ENCODE measurements around the gene CFAP157.
"Not testable (repeated sequence)": the region's sequence is repeated elsewhere in the genome, so short reads cannot be mapped to it uniquely, and the experiment has no call there.

CFAP157 gene

DNA sequence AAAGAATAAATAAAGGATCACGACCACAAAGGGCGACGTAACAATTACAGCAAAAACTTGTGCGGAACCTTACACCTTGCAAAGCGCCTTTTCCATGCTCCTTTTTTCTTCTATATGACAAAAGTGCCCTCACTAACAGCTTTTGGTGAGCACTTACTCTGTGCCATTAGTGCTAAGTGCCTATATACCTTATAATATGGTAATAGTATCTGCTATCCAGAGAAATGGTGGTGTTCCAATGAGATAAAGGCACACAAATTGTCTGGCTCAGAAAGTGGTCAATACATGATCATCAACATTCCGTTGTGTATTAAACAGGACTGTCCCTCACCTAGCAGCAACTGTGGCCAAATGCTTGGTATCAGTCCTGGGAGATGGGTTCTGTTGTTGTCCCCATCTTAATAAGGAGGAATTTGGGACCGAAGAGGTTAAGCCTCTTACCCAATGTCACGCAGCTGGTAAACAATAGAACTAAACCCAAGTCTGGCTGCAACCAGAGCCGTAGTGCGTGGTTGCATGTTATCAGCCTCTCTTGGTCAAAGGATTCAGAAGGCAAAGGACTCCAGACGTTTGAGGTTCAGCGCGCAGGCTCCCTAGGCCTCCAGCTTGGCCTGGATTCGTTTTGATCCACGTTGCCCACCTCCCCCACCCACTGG is 28.9 kb downstream of the CFAP157 start:
- DNase-seq, result no peak

DNA sequence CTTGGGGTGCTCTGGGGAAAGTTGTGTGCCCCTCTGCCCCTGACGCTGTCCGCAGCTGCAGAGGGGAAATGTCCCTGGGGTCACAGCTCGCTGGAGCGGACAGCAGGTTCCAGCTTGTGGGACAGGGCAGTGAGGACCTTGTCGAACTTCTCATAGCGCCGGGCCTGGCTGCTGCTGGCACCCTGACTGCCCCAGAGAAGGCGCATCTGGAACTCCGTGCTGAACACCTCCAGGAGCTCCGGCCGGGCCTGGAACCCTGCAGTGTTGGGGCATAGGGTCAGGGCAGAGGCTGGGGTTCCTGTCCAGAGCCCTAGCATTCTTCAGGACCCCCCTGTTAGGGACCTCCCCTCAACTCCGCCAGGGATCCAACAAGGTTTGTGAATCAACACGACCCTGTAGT is 31.9 kb downstream of the CFAP157 start:
- DNase-seq, result no peak

DNA sequence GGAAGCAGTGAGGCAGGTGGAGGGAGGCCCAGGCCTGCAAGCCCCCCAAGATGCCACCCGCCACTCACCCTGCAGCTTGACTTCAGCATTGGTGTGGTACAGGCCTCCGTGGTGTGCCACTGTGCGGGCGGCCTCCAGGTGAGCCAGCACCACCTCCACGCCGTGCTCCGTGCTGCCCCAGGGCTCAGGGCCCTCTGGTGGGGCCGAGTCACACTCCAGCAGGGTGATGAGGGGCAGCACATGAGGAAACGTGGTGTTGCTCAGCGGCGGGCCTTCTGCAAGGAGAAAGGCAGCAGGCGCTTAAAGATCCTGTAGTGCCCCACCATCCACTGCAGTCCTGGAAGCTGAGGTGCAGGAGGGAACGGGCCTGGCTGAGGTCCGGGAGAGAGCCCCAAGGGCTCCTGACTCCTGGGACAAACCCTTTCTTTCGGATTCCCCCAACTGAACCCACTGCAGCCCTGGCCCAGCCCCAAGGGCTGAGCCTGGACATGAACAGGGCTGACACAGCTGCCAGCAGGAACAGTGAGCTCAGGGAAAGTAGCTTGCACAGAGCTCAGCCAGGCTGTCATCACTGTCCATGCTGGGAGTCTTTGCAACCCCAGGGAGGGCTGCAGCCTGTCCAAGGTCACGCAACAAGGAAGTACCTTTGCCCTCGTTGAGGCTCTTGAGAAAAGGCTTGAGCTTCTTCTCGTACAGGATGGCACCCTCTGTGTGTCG is 33.0 kb downstream of the CFAP157 start:
- DNase-seq, result no peak

DNA sequence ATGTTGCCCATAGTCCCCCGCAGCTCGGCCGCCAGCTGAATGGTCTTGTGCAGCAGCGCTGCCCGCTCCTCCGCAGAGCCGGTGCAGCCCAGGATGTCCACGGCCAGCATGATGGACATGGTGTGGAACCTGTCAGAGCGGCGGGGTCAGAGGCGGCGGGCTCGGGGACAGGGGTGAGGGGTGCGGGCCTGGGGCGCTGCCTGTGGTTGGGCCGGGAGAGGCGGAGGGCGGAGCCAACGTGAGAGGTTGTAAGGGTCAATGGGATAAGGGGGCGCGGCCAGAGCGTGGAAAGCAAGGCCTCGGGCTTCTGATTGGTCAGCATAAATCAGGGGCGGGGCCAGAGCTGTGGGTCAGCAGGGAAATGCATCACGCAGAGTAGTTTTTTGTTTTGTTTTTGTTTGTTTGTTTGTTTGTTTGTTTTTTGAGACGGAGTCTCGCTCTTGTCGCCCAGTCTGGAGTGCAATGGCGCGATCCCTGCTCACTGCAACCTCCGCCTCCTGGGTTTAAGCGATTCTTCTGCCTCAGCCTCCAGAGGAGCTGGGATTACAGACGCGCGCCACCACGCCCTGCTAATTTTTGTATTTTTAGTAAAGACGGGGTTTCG is 35.1 kb downstream of the CFAP157 start:
- peak; percentile 80 for DNase-seq

DNA sequence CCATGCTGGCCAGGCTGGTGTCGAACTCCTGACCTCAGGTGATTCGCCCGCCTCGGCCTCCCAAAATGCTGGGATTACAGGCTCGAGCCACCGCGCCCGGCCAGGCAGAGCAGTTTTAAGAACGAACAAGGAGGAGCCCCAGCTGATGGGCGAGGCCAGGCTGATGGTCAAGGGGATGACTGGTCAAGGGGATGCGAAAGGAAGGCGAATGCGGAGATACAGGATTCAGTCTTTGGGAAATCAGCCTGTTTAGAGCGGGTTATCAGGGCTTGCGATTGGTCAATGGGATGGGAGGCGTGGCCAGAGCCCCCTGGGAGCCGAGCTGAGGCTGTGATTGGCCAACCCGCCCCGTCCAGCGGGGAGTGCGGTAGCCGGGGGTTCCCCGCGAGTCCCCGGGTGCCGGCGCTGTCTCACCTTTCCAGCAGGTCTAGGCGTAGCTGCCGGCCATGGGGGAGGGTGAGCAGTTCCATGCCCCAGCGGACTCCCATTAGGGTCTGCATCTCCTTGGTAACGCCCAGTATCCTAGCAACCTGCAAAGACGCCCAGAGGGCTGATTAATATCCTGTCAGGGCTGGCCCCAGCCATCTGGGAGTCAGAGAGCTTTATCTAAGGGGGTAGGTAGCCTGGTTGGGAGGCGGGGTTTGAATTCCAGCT is 35.8 kb downstream of the CFAP157 start:
- peak; percentile 84 for DNase-seq

DNA sequence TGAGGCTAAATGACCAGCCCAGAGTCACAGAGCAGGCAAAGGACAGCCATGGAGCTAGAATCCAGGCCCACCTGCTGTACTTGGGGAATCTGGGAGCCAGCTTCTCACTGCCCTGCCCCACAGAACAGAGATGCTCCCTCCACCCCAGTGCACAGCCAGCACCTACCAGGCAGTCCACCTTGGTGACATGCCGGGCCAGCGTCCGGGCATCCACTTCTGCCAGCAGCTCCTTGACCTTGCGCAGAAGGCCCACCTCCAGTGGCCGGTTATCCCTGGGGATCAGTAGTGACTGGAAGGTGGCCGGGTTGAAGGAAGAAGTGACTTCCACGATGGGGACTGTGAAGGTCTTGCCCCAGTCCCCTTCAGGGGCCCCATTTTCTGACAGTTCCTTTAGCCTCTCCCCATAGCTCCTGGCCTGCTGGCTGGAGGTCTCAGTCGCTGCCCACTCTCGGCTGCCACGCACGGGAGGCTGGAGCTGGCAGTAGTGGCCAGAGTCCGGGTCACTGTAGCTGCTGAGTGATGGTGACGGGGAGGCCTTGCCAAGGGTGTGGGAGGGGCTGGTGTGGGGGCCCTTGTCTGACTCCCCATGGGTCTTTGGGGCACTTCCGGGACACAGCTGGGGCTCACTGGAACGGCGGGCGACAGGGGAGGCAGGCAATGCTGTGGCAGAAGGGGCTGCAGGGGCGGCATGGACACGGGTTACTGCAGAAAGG is 37.8 kb downstream of the CFAP157 start:
- DNase-seq, result no peak

DNA sequence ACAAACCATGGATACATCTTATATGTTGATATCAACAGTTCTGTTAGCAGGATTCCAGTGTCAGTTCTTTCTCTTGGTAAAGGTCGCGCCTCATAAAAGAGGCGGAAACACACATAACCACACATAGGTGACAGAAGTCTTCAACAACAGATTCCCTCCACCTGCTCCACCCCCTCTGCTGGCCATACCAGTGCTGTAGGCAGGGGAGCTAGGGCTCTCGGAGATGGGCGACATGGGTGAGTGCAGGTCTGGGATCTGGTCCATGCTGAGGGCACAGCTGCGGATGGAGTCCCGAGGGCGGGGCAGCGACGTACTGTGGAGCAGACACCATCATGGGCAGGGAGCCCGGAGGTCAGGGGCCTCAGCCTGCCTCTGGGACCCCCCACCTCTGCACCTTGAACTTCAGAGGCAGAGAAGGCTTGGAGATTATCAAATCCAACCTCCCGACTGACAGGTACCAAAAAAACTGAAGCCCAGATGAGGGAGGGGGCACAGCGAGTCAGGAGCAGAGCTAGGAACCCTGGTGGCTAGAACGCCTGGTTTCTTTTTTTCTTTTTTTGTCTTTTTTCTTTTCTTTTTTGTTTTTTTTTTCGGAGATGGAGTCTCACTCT is 40.3 kb downstream of the CFAP157 start:
- no peak for DNase-seq

DNA sequence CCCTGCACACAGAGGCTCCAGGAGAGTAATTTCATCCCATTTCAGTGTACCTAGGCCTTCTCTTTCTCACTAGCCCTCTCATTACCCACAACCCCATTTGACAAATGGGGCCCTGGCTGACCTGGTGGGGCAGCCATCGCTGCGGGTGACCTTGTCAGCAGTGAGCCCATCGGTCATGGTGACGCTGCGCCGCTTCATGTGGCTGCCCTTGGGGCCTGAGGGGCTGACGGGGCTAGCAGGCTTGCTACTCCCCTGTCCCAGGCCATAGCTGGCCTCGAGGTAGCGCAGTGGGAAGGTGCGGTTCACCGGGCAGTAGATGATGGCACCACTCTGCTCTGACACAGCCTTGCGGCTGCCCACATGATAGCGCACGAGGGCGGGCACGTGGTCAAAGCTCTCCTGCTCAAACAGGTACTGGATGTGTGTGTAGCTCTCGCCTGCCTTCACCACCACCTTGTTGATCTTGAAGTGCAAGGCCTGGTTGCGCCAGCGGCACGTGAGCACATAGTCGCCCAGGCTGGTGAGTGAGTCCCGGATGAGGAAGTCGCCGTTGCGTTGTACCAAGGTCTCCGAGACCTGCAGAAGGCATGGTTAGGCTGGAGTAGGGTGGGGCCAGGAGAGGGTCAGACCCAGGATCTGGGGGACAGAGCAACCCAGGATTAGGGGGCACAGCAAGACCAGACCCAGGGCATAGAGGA is 42.5 kb downstream of the CFAP157 start:
- DNase-seq, result no peak

DNA sequence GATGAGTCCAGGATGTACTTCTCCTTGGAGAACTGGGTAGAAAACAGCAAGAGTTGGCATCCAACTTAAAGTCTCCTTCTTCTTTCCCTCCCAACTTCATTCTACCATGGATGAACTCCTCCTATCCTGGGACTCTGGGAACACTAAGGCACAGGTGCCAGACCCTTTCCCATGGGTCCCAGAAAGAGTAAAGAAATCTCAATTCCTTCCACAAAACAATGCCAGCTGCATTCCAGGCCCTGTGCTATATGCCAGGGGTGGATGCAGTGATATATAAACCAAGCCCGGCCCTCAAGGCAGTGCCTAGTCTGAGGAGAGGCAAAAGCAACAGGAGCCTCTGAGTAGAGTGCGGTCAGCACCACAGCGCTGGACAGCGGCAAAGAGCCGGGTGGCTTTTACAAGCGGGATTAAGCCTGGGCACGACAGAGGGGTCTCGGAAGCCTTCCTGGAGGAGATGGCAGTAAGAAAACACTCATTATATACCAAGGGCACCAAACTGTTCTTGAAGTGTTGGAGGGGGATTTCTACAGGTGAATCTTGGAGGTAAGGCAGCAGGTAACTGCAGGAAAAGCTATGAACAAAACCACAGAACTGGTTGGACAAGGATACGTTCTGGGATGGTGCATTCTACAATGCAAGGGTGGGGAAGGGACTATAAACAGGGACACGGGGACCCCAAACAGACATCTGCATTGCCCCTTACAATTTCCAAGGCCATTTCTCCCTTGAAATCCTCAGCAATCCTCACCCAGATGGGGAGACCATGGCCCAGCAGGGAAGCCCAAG is 44.7 kb downstream of the CFAP157 start:
- no peak for DNase-seq

DNA sequence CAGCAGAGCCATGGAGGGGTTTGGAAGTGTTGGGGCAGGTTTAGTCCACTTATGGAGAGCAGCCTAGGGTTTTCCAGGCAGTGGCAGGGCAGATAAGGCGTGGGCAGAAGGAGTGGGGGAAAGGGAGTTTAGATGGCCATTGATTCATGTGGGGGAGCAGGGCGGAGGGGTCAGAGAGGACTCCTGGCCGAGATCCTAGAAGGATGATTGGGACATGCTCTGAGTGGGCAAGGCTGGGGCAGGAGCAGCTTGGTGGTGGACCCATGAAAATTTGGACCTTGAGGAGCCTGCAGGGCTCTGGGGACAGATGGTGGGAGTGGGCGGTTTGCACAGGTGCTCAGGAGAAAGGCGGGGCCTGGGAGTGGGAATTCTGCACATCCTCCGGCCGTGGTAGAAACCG is 46.4 kb downstream of the CFAP157 start:
- no peak for DNase-seq

DNA sequence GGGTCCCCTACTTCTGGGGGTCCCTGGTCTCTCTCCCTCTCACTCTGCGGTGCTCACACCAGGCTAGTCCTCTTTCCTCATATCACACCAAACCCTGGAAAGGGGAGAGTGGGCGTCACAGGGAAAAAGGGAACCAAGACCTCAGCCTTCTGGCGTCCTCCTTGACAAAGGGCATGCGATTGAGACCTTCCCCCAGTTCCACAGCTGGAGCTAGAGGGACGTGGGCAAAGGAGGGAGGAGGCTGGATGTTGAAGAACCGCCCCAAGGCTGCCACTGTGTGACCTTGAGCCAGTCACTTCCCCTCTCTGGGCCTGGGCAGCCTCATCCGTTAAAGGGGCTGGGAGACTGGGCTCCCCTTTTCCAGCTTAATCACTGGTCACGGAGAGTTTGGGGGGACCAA is 46.8 kb downstream of the CFAP157 start:
- no peak for DNase-seq

DNA sequence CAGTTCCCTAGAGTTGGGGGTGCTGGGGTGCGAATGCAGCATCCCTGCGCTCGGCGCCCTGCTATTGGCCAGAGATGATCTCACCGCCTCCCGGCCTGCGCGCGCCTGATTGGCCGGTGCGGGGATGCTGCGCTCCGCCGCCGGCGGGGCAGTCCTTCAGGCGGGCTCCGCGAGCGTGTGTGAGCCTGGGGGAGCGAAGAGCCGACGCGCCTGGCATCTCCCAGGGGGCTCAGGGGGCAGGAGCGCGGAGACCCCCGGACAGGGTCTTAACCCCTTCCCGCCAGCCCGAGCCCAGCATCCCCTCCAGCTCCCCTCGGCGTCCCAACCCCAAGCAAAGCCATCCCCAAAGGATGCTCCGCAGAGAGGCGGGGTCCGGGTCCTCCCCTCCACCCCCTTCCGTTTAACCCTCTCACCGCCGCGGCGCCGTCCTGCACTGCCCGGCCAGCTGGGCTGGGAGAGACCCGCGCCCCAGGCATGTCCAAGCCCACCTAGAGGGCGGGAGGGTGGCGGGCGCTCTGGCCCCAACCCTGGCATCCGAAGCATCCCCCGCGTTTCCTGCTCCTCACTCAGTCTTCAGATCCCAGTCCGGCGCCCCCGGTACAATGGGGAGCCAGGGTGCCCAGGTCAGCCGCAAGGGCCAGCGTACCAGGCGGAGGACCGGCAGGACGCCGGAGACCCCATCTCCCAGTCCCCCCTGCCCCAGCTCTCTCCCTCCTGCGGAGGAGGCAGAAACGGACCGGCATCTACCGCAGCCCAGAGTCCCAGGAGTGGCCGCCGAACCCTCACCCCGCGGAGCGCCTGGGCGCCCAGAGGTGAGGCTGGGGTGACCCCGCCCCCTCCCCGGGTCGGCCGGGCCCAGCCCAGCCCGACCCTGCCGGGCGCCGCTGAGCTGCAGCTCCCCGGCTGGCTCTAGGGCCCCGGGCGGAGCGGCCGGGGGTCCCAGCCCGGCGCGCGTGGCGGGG is 47.6 kb downstream of the CFAP157 start:
- peak; percentile 60 for DNase-seq

DNA sequence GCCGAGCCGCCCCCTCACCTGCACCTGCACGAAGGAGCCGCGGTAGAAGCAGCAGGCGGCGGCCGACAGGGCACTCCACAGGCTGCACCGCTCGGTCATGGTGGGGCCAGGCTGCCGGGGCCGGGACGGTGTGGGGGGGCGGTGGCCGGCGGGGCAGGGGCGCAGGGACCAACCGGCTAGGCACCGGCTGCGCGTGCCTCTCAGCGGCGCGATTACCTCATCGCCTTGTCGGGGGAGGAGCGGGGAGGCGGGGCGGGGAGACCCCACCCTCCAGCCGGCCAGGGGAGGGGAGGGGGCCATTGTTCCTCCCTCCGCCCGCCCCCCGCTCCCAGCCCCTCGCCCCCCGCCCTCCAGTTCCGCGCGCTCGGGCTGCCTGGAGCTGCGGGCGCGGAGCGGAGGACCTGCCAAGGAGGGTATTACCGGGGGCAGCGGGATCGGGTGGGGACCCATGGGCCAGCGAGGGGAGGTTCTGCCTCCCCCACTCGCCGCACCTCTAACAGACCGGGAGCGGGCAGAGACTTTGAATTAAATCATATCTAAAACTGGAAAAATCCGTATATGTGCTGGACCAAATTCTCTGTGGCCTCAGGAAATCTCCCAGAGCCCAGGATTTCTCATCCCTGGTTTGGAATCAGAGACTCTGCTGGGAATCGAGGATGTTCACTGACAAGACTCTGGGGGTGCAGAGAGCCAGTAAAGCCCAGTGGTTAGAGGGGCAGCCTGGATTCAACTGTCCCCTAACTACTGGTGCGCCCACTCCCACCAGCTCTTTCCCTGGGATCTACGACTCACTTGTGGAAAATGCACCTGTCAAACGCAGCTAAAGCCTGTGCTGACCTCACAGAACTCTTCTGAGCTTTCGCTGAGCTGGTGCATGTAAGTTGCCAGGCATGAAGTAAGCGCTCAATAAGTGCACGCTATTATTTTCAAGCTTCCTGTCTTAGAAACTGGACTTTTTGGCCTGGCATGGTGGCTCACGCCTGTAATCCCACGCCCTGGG is 48.6 kb downstream of the CFAP157 start:
- DNase-seq, result no peak

DNA sequence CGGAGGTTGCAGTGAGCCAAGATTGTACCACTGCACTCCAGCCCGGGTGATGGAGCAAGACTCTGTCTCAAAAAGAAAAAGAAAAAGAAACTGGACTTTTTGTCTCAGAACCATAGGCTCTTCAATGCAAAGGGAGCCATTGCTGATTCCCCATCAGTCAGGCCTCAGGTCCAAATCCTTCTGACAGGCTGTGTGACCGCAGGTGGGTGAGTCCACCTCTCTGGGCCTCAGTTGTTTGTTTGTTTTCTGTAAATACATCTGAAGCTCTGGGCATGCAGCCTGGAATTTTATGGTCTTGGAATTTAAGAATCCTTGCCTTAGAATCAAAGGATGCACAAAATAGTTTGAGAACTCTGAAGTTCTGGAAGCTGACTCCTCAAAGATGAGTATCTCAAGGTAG is 49.4 kb downstream of the CFAP157 start:
- DNase-seq, result no peak

DNA sequence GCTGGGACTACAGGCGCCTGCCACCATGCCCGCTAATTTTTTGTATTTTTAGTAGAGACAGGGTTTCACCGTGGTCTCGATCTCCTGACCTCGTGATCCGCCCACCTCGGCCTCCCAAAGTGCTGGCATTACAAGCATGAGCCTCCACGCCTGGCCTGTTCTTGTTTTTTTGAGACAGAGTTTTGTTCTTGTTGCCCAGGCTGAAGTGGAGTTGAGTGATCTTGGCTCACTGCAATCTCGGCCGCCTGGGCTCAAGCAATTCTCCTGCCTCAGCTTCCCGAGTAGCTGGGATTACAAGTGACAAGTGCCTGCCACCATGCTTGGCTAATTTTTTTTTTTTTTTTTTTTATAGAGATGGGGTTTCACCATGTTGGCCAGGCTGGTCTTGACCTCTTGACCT is 50.0 kb downstream of the CFAP157 start:
- DNase-seq, result not testable (repeated sequence)

DNA sequence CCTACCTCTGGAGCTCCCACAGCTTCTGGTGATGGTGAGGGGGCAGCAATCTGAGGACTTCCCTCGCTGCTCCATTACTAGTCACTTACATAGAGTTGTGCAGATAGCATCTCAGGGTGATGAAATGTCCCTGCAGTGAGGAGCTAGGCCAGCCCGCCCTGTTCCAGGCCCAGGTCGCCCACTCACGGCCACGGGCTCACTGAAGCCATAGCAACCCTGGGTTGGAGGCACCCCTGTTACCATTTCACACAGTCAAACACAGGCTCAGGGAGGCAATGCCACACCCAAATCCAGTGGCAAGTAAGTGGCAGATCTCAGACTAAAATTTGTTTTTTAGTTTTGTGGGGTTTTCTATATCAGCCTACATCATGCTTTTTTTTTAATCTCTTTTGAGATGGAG is 52.1 kb downstream of the CFAP157 start:
- DNase-seq, result no peak

DNA sequence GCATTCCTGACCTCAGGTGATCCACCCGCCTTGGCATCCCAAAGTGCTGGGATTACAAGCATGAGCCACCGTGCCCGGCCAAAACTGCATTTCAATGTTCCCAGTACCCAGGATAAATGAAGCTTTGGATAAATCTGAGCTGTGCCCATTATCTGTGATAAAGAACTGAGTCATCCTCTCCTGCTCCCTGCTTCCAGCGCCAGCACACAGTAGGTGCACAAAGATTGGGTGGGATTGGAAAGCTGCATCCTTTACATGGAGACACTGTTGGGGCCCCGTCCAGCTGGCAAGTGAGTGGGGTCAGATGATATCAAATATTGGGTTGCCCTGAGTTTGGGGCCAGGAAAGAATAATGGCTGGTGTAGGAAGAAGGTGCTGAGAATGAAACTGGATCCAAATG is 54.3 kb downstream of the CFAP157 start:
- no peak for DNase-seq

DNA sequence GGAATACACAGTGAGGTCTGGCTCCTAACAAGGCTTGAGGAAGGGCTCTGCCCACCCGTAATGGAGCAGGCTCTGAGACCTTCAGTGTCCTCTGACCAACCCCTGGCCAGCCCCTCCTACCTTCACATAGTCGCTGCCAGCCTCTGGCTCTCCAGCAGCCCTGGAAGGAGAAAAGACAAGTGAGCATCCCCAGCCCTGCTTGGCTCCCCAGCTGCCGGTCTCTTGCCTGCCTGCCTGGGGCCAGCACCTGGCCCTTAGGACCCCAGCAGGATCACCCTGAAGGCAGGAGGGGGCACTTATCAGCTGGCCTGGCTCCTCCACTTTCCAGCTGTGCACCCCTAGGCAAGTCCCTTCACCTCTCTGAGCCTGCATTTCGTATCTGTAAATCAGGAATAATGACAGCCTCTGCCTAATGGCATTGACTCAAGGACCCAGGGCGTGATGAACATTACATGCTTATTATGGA is 54.7 kb downstream of the CFAP157 start:
- DNase-seq, result no peak

Measured in right kidney (tissue), 1 donor.